ENCODE measurements around the gene TEX9. TPM values are rescaled to one million over a fixed set of nuclear protein-coding genes. Genes with fewer than 3 reads are reported as not detected.

TEX9 gene
- polyA plus RNA-seq, 1 donor (not counting 4 experiments of a cell fraction or from before 2014, with no cell fraction given), result 3.4 TPM

DNA sequence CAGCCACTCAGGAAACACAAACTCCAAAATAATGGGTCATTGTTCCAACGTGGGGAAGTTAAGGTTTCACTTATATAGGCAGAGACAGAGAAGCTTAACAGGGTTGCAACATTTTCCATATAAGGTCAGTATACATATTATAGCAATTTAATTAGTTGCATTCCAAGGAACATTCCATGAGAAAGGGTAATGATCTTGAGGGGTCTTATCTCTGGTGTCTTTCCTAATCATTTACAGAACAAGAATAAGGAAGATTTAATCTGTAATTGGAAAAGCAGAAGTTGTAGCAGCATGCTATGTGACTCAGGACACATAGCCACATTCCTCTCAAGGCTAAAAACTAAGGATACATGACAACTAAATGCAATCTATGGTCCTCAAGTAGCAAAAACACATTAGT, 94.8 kb downstream of the TEX9 start:
- no peak overlapping the region for H3K4me3 ChIP-seq (ENCODE audit: control insufficient read depth in 2 of 3, extremely low read depth in 1 of 3, insufficient read depth in 2 of 3, low read depth in 1 of 3, low read length in 3 of 3)
- dilution Hi-C loops (cut with MboI; ENCODE audit: extremely low pct_ligation_motif_present, low sequenced_read_pairs), result no loop called here
- H3K27ac ChIP-seq (ENCODE audit: control insufficient read depth, insufficient read depth, low read length), result no peak overlapping the region

DNA sequence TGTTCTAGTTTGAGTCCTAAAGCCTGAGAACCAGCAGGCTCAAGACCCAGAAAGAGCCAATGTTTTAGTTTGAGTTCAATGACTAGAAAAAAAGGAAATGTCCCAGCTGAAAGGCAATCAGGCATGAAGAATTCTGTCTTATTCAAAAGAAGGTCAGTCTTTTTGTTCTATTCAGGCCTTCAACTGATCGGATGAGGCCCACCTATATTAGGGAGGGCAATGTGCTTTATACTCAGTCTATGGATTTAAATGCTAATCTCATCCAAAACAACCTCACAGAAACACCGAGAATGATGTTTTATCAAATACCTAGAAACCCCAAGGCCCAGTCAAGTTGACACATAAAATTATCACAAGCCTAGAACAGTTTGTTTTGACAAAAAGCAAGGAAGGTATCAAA, 95.7 kb downstream of the TEX9 start:
- no peaks in the 10 kb centered on the region for H3K27me3 ChIP-seq (ENCODE audit: control insufficient read depth, extremely low read depth, insufficient read depth, low read length)
- no peak overlapping the region for H3K9ac ChIP-seq (ENCODE audit: control insufficient read depth, extremely low read depth, insufficient read depth, low read length)
- no peaks in the 10 kb centered on the region for H3K36me3 ChIP-seq (ENCODE audit: control insufficient read depth in 2 of 2, extremely low read depth in 1 of 2, insufficient read depth in 2 of 2, low read length in 2 of 2)
- peaks cover 4% of the 10 kb centered on the region for H3K4me1 ChIP-seq (ENCODE audit: control insufficient read depth, extremely low read depth, insufficient read depth, low read length)
- no peak overlapping the region for H3K27ac ChIP-seq (ENCODE audit: control insufficient read depth, insufficient read depth, low read length)
- no peaks in the 10 kb centered on the region for H3K9me3 ChIP-seq (ENCODE audit: control insufficient read depth, low read depth, low read length)
- H3K9me1 ChIP-seq (ENCODE audit: control insufficient read depth, extremely low read depth, insufficient read depth, low read length), result no peaks in the 10 kb centered on the region
- no peak for TF ChIP-seq EZH2 (IDR thresholded peaks at IDR 0.05; ENCODE audit: low read length)
- TF ChIP-seq, protein P1, sequence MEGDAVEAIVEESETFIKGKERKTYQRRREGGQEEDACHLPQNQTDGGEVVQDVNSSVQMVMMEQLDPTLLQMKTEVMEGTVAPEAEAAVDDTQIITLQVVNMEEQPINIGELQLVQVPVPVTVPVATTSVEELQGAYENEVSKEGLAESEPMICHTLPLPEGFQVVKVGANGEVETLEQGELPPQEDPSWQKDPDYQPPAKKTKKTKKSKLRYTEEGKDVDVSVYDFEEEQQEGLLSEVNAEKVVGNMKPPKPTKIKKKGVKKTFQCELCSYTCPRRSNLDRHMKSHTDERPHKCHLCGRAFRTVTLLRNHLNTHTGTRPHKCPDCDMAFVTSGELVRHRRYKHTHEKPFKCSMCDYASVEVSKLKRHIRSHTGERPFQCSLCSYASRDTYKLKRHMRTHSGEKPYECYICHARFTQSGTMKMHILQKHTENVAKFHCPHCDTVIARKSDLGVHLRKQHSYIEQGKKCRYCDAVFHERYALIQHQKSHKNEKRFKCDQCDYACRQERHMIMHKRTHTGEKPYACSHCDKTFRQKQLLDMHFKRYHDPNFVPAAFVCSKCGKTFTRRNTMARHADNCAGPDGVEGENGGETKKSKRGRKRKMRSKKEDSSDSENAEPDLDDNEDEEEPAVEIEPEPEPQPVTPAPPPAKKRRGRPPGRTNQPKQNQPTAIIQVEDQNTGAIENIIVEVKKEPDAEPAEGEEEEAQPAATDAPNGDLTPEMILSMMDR (optimal IDR thresholded peaks at IDR 0.05 in 1 of 3, IDR thresholded peaks at IDR 0.05 in 1 of 3, conservative IDR thresholded peaks at IDR 0.05 in 1 of 3; ENCODE audit: extremely low read depth in 1 of 3, insufficient read depth in 2 of 3, low read length in 3 of 3), result no peak
- H2AFZ ChIP-seq (ENCODE audit: control insufficient read depth, low read length), result no peak overlapping the region
- dilution Hi-C loops (cut with MboI; ENCODE audit: extremely low pct_ligation_motif_present, low sequenced_read_pairs), result no loop called here
- FAIRE-seq, result no peak
- H3K79me2 ChIP-seq (ENCODE audit: control insufficient read depth, insufficient read depth, low read length), result no peaks in the 10 kb centered on the region
- no peak overlapping the region for H3K4me3 ChIP-seq (ENCODE audit: control insufficient read depth in 2 of 3, extremely low read depth in 1 of 3, insufficient read depth in 2 of 3, low read depth in 1 of 3, low read length in 3 of 3)
- DNase-seq (ENCODE audit: low read depth, low spot score), result no peak
- no peak overlapping the region for H3K4me2 ChIP-seq (ENCODE audit: control insufficient read depth, extremely low read depth, insufficient read depth, low read depth, low read length)
- no peaks in the 10 kb centered on the region for H4K20me1 ChIP-seq (ENCODE audit: control insufficient read depth, extremely low read depth, insufficient read depth, low read length)

More for the DNA sequence above, 94.8 kb downstream of the TEX9 start:
- Histone ChIP-seq H3K9me3 (ENCODE audit: control insufficient read depth, low read depth, low read length) (no peaks in the 10 kb centered on the region), H3K79me2 (ENCODE audit: control insufficient read depth, insufficient read depth, low read length) (no peaks in the 10 kb centered on the region), H3K4me1 (ENCODE audit: control insufficient read depth, extremely low read depth, insufficient read depth, low read length) (peaks cover under 1% of the 10 kb centered on the region), H3K27me3 (ENCODE audit: control insufficient read depth, extremely low read depth, insufficient read depth, low read length) (no peaks in the 10 kb centered on the region), H3K9me1 (ENCODE audit: control insufficient read depth, extremely low read depth, insufficient read depth, low read length) (no peaks in the 10 kb centered on the region), H2AFZ (ENCODE audit: control insufficient read depth, low read length) (no peak overlapping the region), H3K36me3 (ENCODE audit: control insufficient read depth in 2 of 2, extremely low read depth in 1 of 2, insufficient read depth in 2 of 2, low read length in 2 of 2) (no peaks in the 10 kb centered on the region), H3K9ac (ENCODE audit: control insufficient read depth, extremely low read depth, insufficient read depth, low read length) (no peak overlapping the region), H3K4me2 (ENCODE audit: control insufficient read depth, extremely low read depth, insufficient read depth, low read depth, low read length) (no peak overlapping the region), H4K20me1 (ENCODE audit: control insufficient read depth, extremely low read depth, insufficient read depth, low read length) (no peaks in the 10 kb centered on the region)
- FAIRE-seq (no peak), DNase-seq (ENCODE audit: low read depth, low spot score) (no peak)
- TF ChIP-seq EZH2 (IDR thresholded peaks at IDR 0.05; ENCODE audit: low read length), result no peak
- TF ChIP-seq, protein P1 (optimal IDR thresholded peaks at IDR 0.05 in 1 of 3, IDR thresholded peaks at IDR 0.05 in 1 of 3, conservative IDR thresholded peaks at IDR 0.05 in 1 of 3; ENCODE audit: extremely low read depth in 1 of 3, insufficient read depth in 2 of 3, low read length in 3 of 3), result no peak
